Testis (tissue), 3 donors: Measurements from ENCODE around the gene SDK2. TPM values are rescaled to one million over a fixed set of nuclear protein-coding genes. Genes with fewer than 3 reads are reported as not detected.

Experiments used
- DNase-seq: peaks from one replicate; pipeline ENCODE4 v3.0.0-alpha.2; 2019
- H3K27ac ChIP-seq, 2 donors: fragments of 200-600 bp; sonication (generic); one replicate each; pipeline ENCODE4 v1.5.1; 2019
- H3K27me3 ChIP-seq: fragments of 200-600 bp; sonication (generic); one replicate; pipeline ENCODE4 v1.5.1; 2019
- H3K36me3 ChIP-seq: fragments of 200-600 bp; sonication (generic); one replicate; pipeline ENCODE4 v1.5.1; 2017; ENCODE audit warnings: low read depth; ENCODE audit errors: missing control alignments
- H3K4me1 ChIP-seq: fragments of 200-600 bp; sonication (generic); one replicate; pipeline ENCODE4 v1.5.1; 2019
- H3K4me3 ChIP-seq, 2 donors: fragments of 200-600 bp; sonication (generic); one replicate each; pipeline ENCODE4 v1.5.1; 2017 to 2019
- H3K9me3 ChIP-seq: fragments of 200-600 bp; sonication (generic); one replicate; pipeline ENCODE4 v1.5.1; 2017
- CTCF ChIP-seq, 3 experiments: fragments of 450-650 bp in 2 of 3; fragments of 200-600 bp in 1 of 3; sonication (generic) in 1 of 3; IDR thresholded peaks; one replicate each; pipeline ENCODE4 v1.5.1; 2016 to 2019; ENCODE audit warnings: antibody characterized with exemption in 3 of 3, mild to moderate bottlenecking in 2 of 3, moderate library complexity in 1 of 3
- POLR2A ChIP-seq: fragments of 450-650 bp; IDR thresholded peaks from one replicate; pipeline ENCODE4 v1.6.1; 2017; ENCODE audit warnings: antibody characterized with exemption, mild to moderate bottlenecking, moderate library complexity
- WGBS, 2 donors: methylation state at CpG; one replicate each; pipeline ENCODE4 v1.1.5; 2018; 5-methylcytosine and 5-hydroxymethylcytosine counted together
- intact Hi-C: fragments of 100-400 bp; cut with DNase I; formaldehyde crosslinking; loops from one replicate; pipeline ENCODE4 v1.15.1; 2023; ENCODE audit warnings: low total_unique reads
- polyA plus RNA-seq: library from polyadenylated mRNA; stranded (reverse); fragments of 350-450 nt; fragmentation: Illumina TruSeq; extraction: RNeasy Lipid Tissue Mini Kit (QIAGEN cat#74804); gene quantifications from one replicate; pipeline ENCODE4 v1.2.3, GENCODE V29; 2014; ENCODE audit warnings: low read depth, low replicate concordance; ENCODE audit not compliant: insufficient read depth
- total RNA-seq, 2 donors: library from RNA; depleted of rRNA; stranded (reverse); fragments of >200 nt; gene quantifications; one replicate each; pipeline ENCODE4 v1.2.3, GENCODE V29; 2016

SDK2 gene
- total and polyA plus RNA-seq, 3 donors from 2014 or later: 36.9 to 63.4 (median 55.4) TPM

GRCh38 chr17:73414171-73414955 lies 229.9 kb downstream of the SDK2 start:
- Histone ChIP-seq H3K36me3 (no peaks in the 10 kb centered on the region), H3K9me3 (no peaks in the 10 kb centered on the region), H3K27ac (no peak overlapping the region), H3K4me3 (no peak overlapping the region), H3K4me1 (peaks cover 21% of the 10 kb centered on the region), H3K27me3 (no peaks in the 10 kb centered on the region)
- no peak for DNase-seq
- 89 to 90% methylated on average over 16 to 20 of the region's 20 CpGs for WGBS, 2 donors
- intact Hi-C loops: no loop called here
- TF ChIP-seq CTCF (IDR thresholded peaks at IDR 0.05) (no peak), POLR2A (no peak)

- Histone ChIP-seq H3K27ac (no peak overlapping the region), H3K27me3 (no peaks in the 10 kb centered on the region), H3K36me3 (no peaks in the 10 kb centered on the region), H3K4me3 (no peak overlapping the region), H3K9me3 (no peaks in the 10 kb centered on the region), H3K4me1 (peaks cover 26% of the 10 kb centered on the region)
- WGBS, 2 donors: 80 to 81% methylated on average over 7 of the region's 7 CpGs
- TF ChIP-seq POLR2A (no peak), CTCF (IDR thresholded peaks at IDR 0.05) (no peak)
- no peak for DNase-seq
- intact Hi-C loops: no loop called here
These were observed 231.3 kb downstream of the SDK2 start for GRCh38 chr17:73412914-73413313.

- Histone ChIP-seq H3K27me3 (no peaks in the 10 kb centered on the region), H3K36me3 (no peaks in the 10 kb centered on the region), H3K4me3 (no peak overlapping the region), H3K9me3 (no peaks in the 10 kb centered on the region), H3K27ac (peak overlapping the region in 1 of 2 donors; percentile 24), H3K4me1 (peaks cover 26% of the 10 kb centered on the region)
- TF ChIP-seq POLR2A (no peak), CTCF (IDR thresholded peaks at IDR 0.05) (no peak)
- DNase-seq: peak; percentile 50
- intact Hi-C loops: no loop called here
- 15 to 56% methylated on average over 11 to 13 of the region's 13 CpGs for WGBS, 2 donors
These were observed 232.9 kb downstream of the SDK2 start for GRCh38 chr17:73411313-73411747.

- H3K27me3 ChIP-seq: no peaks in the 10 kb centered on the region
- peak; percentile 84 for DNase-seq
- H3K4me1 ChIP-seq: peaks cover 26% of the 10 kb centered on the region
- intact Hi-C loops: no loop called here
- H3K27ac ChIP-seq: peak overlapping the region in 1 of 2 donors; percentile 24
- TF ChIP-seq CTCF (IDR thresholded peaks at IDR 0.05) (no peak), POLR2A (no peak)
- H3K9me3 ChIP-seq: no peaks in the 10 kb centered on the region
- no peaks in the 10 kb centered on the region for H3K36me3 ChIP-seq
- WGBS, 2 donors: 16 to 18% methylated on average over 11 of the region's 11 CpGs
- no peak overlapping the region for H3K4me3 ChIP-seq
These were observed 233.5 kb downstream of the SDK2 start for GRCh38 chr17:73410586-73411312.
